ENCODE results near the gene WTIP. TPM values are rescaled to one million over a fixed set of nuclear protein-coding genes. Genes with fewer than 3 reads are reported as not detected.
"Not testable (repeated sequence)": the region's sequence is repeated elsewhere in the genome, so short reads cannot be mapped to it uniquely, and the experiment has no call there.

The WTIP gene
- polyA plus RNA-seq (2013, experiment 1 of 2; ENCODE audit: insufficient read length) = 28.6 TPM
- polyA plus RNA-seq (2013, experiment 2 of 2; ENCODE audit: insufficient read length) = 27.4 TPM

GRCh38 chr19:34480971-34481841 lies at the start of gene WTIP:
Gene WTIP, plus strand, starts transcription at chr19:34481758. Its CDS starts 217 bp downstream, at chr19:34481975.
- peak; percentile 94 for DNase-seq

- DNase-seq = no peak
These were observed 48.8 kb upstream of the WTIP start for GRCh38 chr19:34432797-34433196.

- peak; percentile 12 for DNase-seq
These were observed 44.8 kb upstream of the WTIP start for GRCh38 chr19:34436716-34437115.

GRCh38 chr19:34448191-34448590 lies 33.4 kb upstream of the WTIP start:
- no peak for DNase-seq

DNA sequence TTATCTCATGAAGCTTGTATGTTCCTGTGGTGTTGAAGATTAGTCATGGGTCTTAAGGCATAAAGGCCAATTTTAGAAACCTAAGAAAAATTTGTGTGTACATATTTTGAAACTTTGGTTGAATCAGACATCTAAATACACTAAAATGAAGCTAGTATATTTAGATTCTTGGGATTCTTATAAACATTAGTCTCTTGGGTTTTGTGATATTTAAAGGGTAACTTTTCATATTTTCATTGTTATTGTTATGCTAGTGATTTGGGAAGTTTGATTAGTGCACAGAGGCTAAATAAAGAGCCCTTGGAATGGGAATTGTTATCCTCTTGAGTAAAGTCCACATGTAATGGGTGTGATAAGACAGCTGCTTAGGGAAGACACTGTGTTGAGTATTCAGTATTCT lies 28.8 kb upstream of the WTIP start:
- peak; percentile 67 for DNase-seq

GRCh38 chr19:34454091-34454490 lies 27.5 kb upstream of the WTIP start:
- DNase-seq = peak; percentile 76

GRCh38 chr19:34454685-34455084 lies 26.9 kb upstream of the WTIP start:
- DNase-seq = no peak

DNA sequence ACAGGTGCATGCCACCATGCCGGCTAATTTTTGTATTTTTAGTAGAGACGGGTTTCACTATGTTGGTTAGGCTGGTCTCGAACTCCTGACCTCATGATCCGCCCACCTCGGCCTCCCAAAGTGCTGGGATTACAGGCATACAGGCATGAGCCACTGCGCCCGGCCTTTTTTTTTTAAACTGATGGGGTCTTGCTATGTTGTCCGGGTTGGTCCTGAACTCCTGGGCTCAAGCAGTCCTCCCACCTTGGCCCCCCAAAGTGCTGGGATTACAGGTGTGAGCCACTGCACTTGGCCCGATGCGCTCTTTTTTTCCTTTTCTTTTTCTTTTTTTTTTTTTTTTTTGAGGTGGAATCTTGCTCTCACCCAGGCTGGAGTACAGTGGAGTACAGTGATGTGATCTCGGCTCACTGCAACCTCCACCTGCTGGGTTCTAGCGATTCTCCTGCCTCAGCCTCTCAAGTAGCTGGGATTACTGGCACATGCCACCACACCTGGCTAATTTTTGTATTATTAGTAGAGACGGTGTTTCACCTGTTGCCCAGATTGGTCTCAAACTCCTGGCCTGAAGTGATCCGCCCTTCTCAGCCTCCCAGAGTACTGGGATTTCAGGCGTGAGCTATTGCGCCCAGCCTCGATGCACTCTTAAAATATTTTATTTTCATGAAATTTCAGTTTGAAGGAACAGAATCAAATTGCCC lies 25.6 kb upstream of the WTIP start:
- not testable (repeated sequence) for DNase-seq

DNA sequence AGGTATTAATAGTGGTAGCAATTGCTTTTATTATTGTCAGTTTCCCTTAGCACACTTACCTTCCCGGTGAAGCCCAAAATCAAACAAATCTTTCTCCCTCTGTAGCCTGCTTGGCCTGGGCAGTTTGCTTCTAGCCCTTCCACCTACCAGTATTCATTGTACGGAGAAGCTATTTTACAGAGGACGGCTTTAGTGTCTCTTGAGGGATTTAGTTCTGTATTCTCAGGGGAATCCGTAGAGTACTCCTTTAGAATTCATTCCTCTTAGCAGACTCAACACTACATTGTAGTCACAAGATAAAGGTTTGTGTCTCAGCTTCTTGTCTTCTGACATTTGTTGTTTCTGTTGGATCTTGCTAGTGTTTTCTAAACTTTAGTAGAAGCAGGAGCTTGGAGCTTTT lies 24.1 kb upstream of the WTIP start:
- no peak for DNase-seq

DNA sequence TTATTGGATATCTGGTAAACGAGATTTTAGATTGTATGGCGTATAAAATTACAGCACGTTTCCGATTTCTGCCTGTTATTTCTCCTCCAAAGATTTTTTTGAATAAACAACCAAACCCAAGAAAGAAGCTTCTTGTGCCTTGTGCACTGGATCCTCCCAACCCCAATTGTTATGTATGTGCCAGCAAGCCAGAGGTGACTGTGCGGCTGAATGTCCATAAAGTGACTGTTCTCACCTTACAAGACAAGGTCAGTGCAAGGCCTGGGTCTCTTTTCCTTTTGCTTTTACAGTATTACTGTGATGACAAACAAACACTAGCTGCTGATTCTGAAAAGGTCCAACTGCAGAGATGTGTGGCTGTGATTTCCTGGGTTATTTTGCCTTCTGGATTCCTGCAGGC lies 22.9 kb upstream of the WTIP start:
- DNase-seq = no peak

- no peak for DNase-seq
These were observed 21.9 kb upstream of the WTIP start for GRCh38 chr19:34459614-34460013.

DNA sequence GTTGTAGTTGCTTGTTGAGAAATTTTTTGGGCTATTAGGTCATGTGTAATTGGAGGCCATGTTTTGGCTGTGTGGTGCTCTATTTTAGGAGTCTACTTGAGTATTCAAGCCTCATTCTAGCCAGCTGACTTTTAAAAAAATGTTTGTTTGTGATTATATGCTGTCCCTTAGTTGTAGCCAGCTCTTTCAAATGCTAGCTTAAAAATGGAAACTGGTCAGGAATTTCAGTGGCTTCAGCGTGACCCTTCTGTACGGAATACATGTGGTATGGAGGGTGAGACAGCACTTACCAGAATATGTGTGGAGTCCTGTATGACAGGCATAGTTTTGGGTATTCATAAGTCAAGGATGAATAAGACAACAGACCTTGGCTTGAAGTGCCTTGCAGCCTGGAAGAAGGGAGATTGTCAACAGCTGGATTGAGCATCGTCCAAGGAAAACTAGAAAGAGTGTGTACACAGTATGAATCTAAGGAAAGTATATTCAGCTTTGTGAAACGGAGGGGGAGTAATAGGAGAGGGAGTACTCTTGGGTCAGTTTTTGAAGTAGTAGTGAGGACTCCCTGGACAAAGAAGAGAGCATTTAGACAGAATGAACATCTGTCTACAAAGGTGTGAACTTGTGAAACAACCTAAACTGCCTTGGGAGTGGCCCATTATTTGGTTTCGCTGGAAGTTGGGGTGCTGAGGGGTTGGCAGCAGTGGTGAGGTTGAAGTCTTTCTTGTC lies 20.0 kb upstream of the WTIP start:
- DNase-seq = no peak

DNA sequence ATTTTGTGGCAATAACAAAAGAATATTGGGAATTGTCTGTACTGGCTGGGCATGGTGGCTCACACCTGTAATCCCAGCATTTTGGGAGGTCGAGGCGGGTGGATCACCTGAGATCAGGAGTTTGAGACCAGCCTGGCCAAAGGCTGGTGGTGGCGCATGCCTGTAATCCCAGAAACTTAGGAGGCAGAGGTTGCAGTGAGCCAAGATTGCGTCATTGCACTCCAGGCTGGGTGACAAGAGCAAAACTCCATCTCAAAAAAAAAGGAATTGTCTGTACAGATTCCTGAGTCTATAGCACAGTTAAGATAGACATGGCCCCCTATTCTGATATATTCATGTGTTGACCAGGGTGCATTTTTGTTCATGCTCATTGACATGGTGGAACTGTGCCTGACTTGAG lies 16.8 kb upstream of the WTIP start:
- DNase-seq = not testable (repeated sequence)

DNA sequence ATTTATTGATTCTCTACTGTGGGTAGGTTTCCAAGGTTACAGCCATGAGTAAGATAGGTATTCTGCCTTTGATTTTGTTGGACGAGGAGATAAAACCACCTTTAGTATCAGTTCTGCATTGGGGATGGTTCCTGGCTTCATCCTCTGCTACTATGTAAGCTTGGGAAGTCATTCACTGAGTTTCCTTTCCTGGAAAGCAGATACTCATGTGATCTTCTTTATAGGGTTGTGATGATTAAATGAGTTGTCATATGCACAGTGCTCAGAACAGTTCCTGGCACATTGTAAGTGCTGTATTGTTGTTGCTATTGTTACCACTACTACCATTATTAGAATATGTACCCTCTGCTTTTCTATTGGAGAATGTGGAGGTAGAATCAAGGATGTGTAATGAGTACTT lies 13.1 kb upstream of the WTIP start:
- no peak for DNase-seq

- DNase-seq = not testable (repeated sequence)
These were observed 12.5 kb upstream of the WTIP start for GRCh38 chr19:34469026-34469425.

DNA sequence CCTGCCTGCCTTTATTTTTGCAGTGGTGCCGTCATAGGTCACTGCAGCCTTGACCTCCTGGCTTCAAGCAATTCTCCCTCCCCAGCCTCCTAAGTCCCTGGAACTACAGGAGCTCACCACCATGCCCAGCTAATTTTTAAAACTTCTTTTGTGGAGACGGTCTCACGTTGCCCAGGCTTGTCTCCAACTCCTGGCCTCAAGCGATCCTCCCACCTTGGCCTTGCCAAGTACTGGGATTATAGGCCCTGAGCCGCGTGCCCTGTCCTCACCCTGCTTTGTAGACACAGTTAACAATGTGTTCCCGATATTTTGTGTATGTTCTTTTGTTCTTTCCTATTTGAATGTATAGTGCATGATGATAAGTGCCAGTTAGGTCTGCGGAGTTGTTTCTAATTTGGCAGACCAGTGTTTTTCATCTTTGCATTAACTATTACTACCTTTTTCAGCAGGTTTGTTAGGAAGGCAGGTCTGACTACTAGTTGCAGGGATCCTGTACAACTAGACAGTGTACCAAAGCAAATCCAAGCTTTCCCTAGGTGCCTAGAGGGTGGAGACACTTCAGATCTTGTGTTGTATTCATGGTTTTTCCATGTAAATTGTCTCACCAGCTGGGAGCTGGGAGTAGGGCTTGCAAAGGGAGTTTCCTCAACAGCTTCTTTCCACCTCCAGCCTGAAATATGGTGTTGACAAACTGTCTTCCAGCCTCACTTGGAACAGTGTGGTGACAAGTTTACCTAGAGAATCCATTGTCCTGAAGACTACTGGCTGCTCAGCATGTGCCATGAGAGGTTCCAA lies 9.5 kb upstream of the WTIP start:
- DNase-seq = no peak

GRCh38 chr19:34474233-34474989 lies 7.1 kb upstream of the WTIP start:
- DNase-seq = no peak

DNA sequence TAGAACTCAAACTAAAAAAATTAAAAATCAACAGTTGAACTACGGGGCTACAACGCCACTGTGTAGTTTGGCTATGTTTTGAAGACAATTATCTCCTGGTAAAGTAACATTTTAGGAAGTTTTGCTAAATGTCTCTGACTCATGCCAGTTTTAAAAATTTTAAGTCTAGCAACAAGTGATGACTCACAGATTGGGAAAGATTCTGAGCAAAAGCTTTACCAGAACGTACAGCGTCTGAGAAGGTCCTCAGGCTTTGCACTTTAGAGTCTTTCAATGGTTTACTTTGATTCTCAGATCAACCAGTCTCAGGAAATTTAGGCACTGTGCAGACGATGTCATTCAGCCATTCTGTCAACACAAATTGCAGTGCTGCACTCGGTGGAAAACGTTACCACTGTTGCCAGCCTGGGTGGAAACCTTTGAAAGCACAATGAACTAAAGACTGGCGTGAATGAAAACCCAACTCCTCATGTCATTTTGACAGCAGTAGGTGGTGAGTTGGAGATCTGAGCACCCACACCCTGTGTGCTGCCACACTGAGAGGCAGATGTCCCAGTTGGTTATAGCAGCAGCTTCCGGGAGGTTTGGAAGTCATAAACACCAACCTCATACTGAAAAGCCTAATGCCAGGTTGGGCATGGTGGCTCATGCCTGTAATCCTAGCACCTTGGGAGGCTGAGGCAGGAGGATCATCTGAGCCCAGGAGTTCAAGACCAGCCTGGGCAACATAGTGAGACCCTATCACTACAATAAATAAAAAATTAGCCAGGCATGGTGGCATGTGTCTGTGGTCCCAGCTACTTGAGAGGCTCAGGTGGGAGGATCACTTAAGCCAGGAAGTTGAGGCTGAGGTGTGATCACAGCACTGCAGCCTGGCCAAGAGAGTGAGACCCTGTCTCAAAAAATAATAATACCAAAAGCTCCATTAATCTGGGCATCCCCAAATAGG lies 6.3 kb upstream of the WTIP start:
- DNase-seq = peak; percentile 84

DNA sequence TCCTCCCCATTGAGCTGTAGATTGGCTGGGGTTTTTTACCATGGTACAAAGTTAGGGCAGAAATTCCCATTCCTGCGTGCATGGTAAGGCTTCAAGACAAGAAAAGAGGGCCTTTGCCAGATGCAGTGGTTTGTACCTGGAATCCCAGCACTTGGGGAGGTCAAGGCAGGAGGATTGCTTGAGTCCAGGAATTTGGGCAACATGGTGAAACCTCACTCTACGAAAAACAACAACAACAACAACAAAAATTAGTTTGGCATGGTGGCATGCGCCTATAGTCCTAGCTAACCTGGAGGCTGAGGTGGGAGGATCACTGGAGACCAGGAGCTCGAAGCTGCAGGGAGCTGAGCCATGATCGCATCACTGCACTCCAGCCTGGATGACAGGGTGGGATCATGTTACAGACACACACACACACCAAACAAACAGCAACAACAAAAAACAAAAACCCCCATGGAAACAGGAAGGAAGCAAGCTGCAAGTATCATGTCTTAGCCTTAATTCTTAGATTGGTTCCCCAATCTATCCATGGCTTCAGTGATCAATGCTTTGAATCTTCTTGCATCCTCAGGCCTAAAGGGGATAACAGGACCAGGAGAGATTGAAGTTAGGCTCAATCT lies 5.5 kb upstream of the WTIP start:
- no peak for DNase-seq

GRCh38 chr19:34478496-34478895 lies 3.1 kb upstream of the WTIP start:
- not testable (repeated sequence) for DNase-seq

All from fibroblast of skin of scalp (primary cell).